HCT116 (cell line): ENCODE results near the gene DGKB. TPM values are rescaled to one million over a fixed set of nuclear protein-coding genes. Genes with fewer than 3 reads are reported as not detected.

Source experiments
- ATAC-seq: fragments of 200-7000 bp; cut with Tn5 transposase; 2 replicates; pipeline ENCODE4 v1.9.1; 2020; ENCODE audit warnings: mild to moderate bottlenecking, moderate library complexity
- BruUV-seq: library from RNA; stranded (reverse); fragments of 400-500 nt; replicated peaks from 2 replicates; lab custom pipeline; 2021; lab: Mats Ljungman, UMichigan
- CTCF ChIA-PET: fragments of 300-600 bp; sonication (Branson Sonifier 250); formaldehyde crosslinking; loops from one replicate; lab custom pipeline; 2021; ENCODE audit warnings: antibody characterized with exemption; lab: Charles Lee
- POLR2A ChIA-PET: fragments of 300-600, 350-600 bp; sonication (Branson Sonifier 250); formaldehyde crosslinking; loops from one replicate; lab custom pipeline; 2021; ENCODE audit warnings: antibody characterized with exemption; lab: Charles Lee
- RAD21 ChIA-PET, 2 experiments: fragments of 300-600 bp; sonication (Branson Sonifier 250); formaldehyde crosslinking; loops; one replicate each; lab custom pipeline; 2023; ENCODE audit warnings: low total read pairs in 2 of 2; ENCODE audit not compliant: uncharacterized antibody in 2 of 2, unreplicated experiment in 2 of 2, low non-redundant PET in 1 of 2; lab: Charles Lee
- DNase-seq: peaks from one replicate; pipeline ENCODE4 v3.0.0-alpha.2; 2010; ENCODE audit warnings: low read depth, low spot score
- H2AFZ ChIP-seq: fragments of 200-600 bp; shearing (Covaris generic), sonication (generic); 2 replicates; pipeline ENCODE4 v1.6.1; 2017; ENCODE audit warnings: low read depth, mixed run types, mixed read lengths, antibody characterized with exemption, low read length; ENCODE audit not compliant: poor library complexity, severe bottlenecking
- H3K27ac ChIP-seq: 2 replicates; pipeline ENCODE4 v1.5.1; 2012; ENCODE audit warnings: low read depth, low read length
- H3K27me3 ChIP-seq: fragments of 200-600 bp; sonication (generic); 2 replicates; pipeline ENCODE4 v1.6.1; 2016; ENCODE audit warnings: mixed run types, low read length, mixed read lengths; ENCODE audit not compliant: insufficient read depth
- H3K36me3 ChIP-seq, 2 experiments: fragments of 200-500 bp in 1 of 2; fragments of 200-600 bp in 1 of 2; sonication (Bioruptor generic) in 1 of 2; sonication (generic) in 1 of 2; 2 replicates each; pipeline versions ENCODE4 v1.5.1 to v1.6.1; 2014 to 2016; ENCODE audit warnings: low read length in 2 of 2, inconsistent platforms in 1 of 2, mixed read lengths in 1 of 2, mixed run types in 1 of 2; ENCODE audit not compliant: insufficient read depth in 2 of 2, control insufficient read depth in 1 of 2
- H3K4me1 ChIP-seq, 2 experiments: fragments of 200-600 bp in 1 of 2; sonication (generic) in 1 of 2; 2 replicates each; pipeline versions ENCODE4 v1.5.1 to v1.6.1; 2012 to 2017; ENCODE audit warnings: low read length in 2 of 2, inconsistent platforms in 1 of 2, mild to moderate bottlenecking in 1 of 2, mixed read lengths in 1 of 2, mixed run types in 1 of 2, moderate library complexity in 1 of 2; ENCODE audit not compliant: insufficient read depth in 2 of 2, control insufficient read depth in 1 of 2
- H3K4me2 ChIP-seq: fragments of 200-600 bp; sonication (generic); 2 replicates; pipeline ENCODE4 v1.6.1; 2017; ENCODE audit warnings: mixed run types, low read length, mixed read lengths
- H3K4me3 ChIP-seq, 2 experiments: fragments of 200-600 bp in 1 of 2; sonication (generic) in 1 of 2; replicated peaks in 1 of 2; 2 replicates each; pipeline ENCODE4 v1.5.1; 2011 to 2016; ENCODE audit warnings: low read length in 2 of 2, control low read depth in 1 of 2, low read depth in 1 of 2, mild to moderate bottlenecking in 1 of 2, mixed read lengths in 1 of 2, mixed run types in 1 of 2
- H3K79me2 ChIP-seq: fragments of 200-600 bp; sonication (generic); 2 replicates; pipeline ENCODE4 v1.6.1; 2017; ENCODE audit warnings: mild to moderate bottlenecking, mixed run types, low read length, moderate library complexity, mixed read lengths; ENCODE audit not compliant: insufficient read depth
- H3K9ac ChIP-seq: fragments of 200-600 bp; sonication (generic); 2 replicates; pipeline ENCODE4 v1.6.1; 2016; ENCODE audit warnings: low read length, mixed read lengths
- H3K9me2 ChIP-seq: fragments of 200-600 bp; sonication (generic), shearing (Covaris generic); 2 replicates; pipeline ENCODE4 v1.6.1; 2017; ENCODE audit warnings: mixed run types, mild to moderate bottlenecking, moderate library complexity; ENCODE audit not compliant: insufficient read depth
- H3K9me3 ChIP-seq, 2 experiments: fragments of 200-500 bp in 1 of 2; fragments of 200-600 bp in 1 of 2; sonication (Bioruptor generic) in 1 of 2; sonication (generic) in 1 of 2; 2 replicates each; pipeline ENCODE4 v1.6.1; 2014 to 2017; ENCODE audit warnings: low read length in 2 of 2, mixed read lengths in 2 of 2, inconsistent platforms in 1 of 2, low read depth in 1 of 2, mild to moderate bottlenecking in 1 of 2, mixed run types in 1 of 2, moderate library complexity in 1 of 2; ENCODE audit not compliant: control insufficient read depth in 1 of 2, insufficient read depth in 1 of 2
- H4K20me1 ChIP-seq: fragments of 200-600 bp; sonication (generic), shearing (Covaris generic); 2 replicates; pipeline ENCODE4 v1.6.1; 2017; ENCODE audit warnings: mixed run types, mild to moderate bottlenecking, moderate library complexity; ENCODE audit not compliant: insufficient read depth
- EGR1 ChIP-seq: IDR thresholded peaks from 2 replicates; pipeline ENCODE4 v1.6.1; 2012; ENCODE audit warnings: low read depth
- ELF1 ChIP-seq: IDR thresholded peaks from 2 replicates; pipeline ENCODE4 v1.6.1; 2012; ENCODE audit warnings: low read depth, borderline replicate concordance
- EZH2 ChIP-seq: fragments of 200-600 bp; sonication (generic); IDR thresholded peaks from 2 replicates; pipeline ENCODE4 v1.6.1; 2017; ENCODE audit warnings: antibody characterized with exemption, mixed run types
- EZH2phosphoT487 ChIP-seq: fragments of 200-600 bp; IDR thresholded peaks from 2 replicates; pipeline ENCODE4 v1.6.1; 2018; ENCODE audit warnings: antibody characterized with exemption, borderline replicate concordance
- JUND ChIP-seq: IDR thresholded peaks from 2 replicates; pipeline ENCODE4 v1.6.1; 2012
- POLR2A ChIP-seq: IDR thresholded peaks from 2 replicates; pipeline ENCODE4 v1.7.0; 2011; ENCODE audit warnings: borderline replicate concordance; ENCODE audit not compliant: insufficient read depth, insufficient read length; ENCODE audit errors: extremely low read depth
- POLR2AphosphoS5 ChIP-seq: IDR thresholded peaks from 2 replicates; pipeline ENCODE4 v1.6.1; 2011; ENCODE audit warnings: mild to moderate bottlenecking, low read depth, low read length, moderate library complexity
- SIN3A ChIP-seq: IDR thresholded peaks from 2 replicates; pipeline ENCODE4 v1.6.1; 2012; ENCODE audit warnings: low read depth
- SP1 ChIP-seq: IDR thresholded peaks from 2 replicates; pipeline ENCODE4 v1.6.1; 2012; ENCODE audit warnings: low read depth
- SRF ChIP-seq: IDR thresholded peaks from 2 replicates; pipeline ENCODE4 v1.6.1; 2012; ENCODE audit warnings: low read depth
- TCF7L2 ChIP-seq: IDR thresholded peaks from 2 replicates; pipeline ENCODE4 v1.7.0; 2011; ENCODE audit warnings: borderline replicate concordance, inconsistent platforms; ENCODE audit not compliant: insufficient read depth, insufficient read length; ENCODE audit errors: extremely low read depth
- YY1 ChIP-seq: IDR thresholded peaks from 2 replicates; pipeline ENCODE4 v1.6.1; 2011; ENCODE audit warnings: low read length, low read depth, moderate library complexity, mild to moderate bottlenecking; ENCODE audit not compliant: insufficient replicate concordance; ENCODE audit errors: extremely low read depth
- ZNF274 ChIP-seq: fragments of 200-500 bp; sonication (Bioruptor generic); IDR thresholded peaks from 2 replicates; pipeline ENCODE4 v1.6.1; 2014; ENCODE audit warnings: mild to moderate bottlenecking, low read depth, low read length, inconsistent platforms
- intact Hi-C: fragments of 100-400 bp; cut with micrococcal nuclease; formaldehyde crosslinking; loops from 2 replicates; pipeline ENCODE4 v1.10.0; 2022
- total RNA-seq: library from RNA; stranded (reverse); gene quantifications from one replicate; pipeline ENCODE4 v1.2.1, GENCODE V29; 2021; ENCODE audit not compliant: unreplicated experiment
- TF ChIP-seq, protein P1 (sequence below): IDR thresholded peaks from 2 replicates; pipeline ENCODE4 v1.6.1; 2012
- TF ChIP-seq, protein P2 (sequence below): IDR thresholded peaks from 2 replicates; pipeline ENCODE4 v1.6.1; 2012
- TF ChIP-seq, protein P3 (sequence below), 3 experiments: fragments of 200-600 bp in 1 of 3; sonication (generic) in 1 of 3; IDR thresholded peaks in 2 of 3; conservative IDR thresholded peaks in 1 of 3; 2 replicates each; pipeline ENCODE4 v1.5.1; 2012 to 2017; ENCODE audit warnings: low read depth in 2 of 3, low read length in 2 of 3, antibody characterized with exemption in 1 of 3, borderline replicate concordance in 1 of 3, control low read depth in 1 of 3, mild to moderate bottlenecking in 1 of 3, mixed read lengths in 1 of 3, mixed run types in 1 of 3, moderate library complexity in 1 of 3; ENCODE audit not compliant: insufficient read depth in 1 of 3

Gene DGKB
- total RNA-seq, 1 experiment from 2014 or later, result 0.05 TPM

DNA sequence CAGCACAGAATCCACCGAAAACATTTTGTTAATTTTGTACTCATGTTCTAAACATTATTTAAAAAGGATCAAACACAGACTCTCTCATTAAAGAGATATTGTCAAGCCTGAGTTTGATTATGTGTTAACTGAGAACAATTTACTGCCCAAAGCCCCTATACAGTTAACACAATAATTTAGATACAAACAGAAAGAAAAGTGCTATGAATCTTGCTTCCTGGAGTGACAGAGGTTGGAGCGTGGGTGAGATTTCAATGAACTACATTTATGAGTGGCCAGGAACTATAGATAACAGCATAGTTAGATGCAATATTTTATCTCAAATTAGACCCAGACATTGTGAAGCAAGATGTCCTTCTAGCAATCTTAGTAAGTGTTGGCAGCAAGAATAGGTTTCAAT, 464.2 kb downstream of the DGKB start:
- H3K9me3 ChIP-seq, result no peaks in the 10 kb centered on the region
- no peak for DNase-seq
- no peaks in the 10 kb centered on the region for H3K79me2 ChIP-seq
- TF ChIP-seq EZH2phosphoT487, result no peak
- TF ChIP-seq YY1, result no peak
- no peak for TF ChIP-seq SIN3A
- TF ChIP-seq SP1, result no peak
- TF ChIP-seq SRF, result no peak
- TF ChIP-seq EGR1, result no peak
- TF ChIP-seq, protein P1, sequence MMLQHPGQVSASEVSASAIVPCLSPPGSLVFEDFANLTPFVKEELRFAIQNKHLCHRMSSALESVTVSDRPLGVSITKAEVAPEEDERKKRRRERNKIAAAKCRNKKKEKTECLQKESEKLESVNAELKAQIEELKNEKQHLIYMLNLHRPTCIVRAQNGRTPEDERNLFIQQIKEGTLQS, result no peak
- TF ChIP-seq TCF7L2, result no peak
- TF ChIP-seq, all 23 proteins: peak for 0
- Histone ChIP-seq H3K9ac (no peak overlapping the region), H4K20me1 (no peaks in the 10 kb centered on the region), H3K9me2 (0 out of 2 replicates have a peak, but pooled peaks cover 3% of the 10 kb centered on the region), H3K4me1 (no peaks in the 10 kb centered on the region), H2AFZ (no peak overlapping the region), H3K36me3 (no peaks in the 10 kb centered on the region), H3K27me3 (no peaks in the 10 kb centered on the region), H3K4me2 (no peak overlapping the region), H3K4me3 (no peak overlapping the region), H3K27ac (no peak overlapping the region)
- CTCF ChIA-PET, result no interaction called here
- no TSS peak for BruUV-seq
- intact Hi-C loops, result no loop called here
- RAD21 ChIA-PET, result no interaction called here
- POLR2A ChIA-PET, result no interaction called here
- no peak for ATAC-seq

- H3K79me2 ChIP-seq, result no peaks in the 10 kb centered on the region
- POLR2A ChIA-PET, result no interaction called here
- no peak overlapping the region for H2AFZ ChIP-seq
- RAD21 ChIA-PET, result no interaction called here
- H3K36me3 ChIP-seq, result no peaks in the 10 kb centered on the region
- CTCF ChIA-PET, result no interaction called here
- ATAC-seq (no peak), DNase-seq (no peak)
- no peak overlapping the region for H3K27ac ChIP-seq
- H3K9ac ChIP-seq, result no peak overlapping the region
- no TSS peak for BruUV-seq
- H4K20me1 ChIP-seq, result no peaks in the 10 kb centered on the region
- no peak overlapping the region for H3K4me2 ChIP-seq
- H3K9me2 ChIP-seq, result 0 out of 2 replicates have a peak, but pooled peaks cover 3% of the 10 kb centered on the region
- H3K4me3 ChIP-seq, result no peak overlapping the region
- intact Hi-C loops, result no loop called here
- no peaks in the 10 kb centered on the region for H3K9me3 ChIP-seq
- H3K4me1 ChIP-seq, result no peaks in the 10 kb centered on the region
- H3K27me3 ChIP-seq, result no peaks in the 10 kb centered on the region
- TF ChIP-seq JUND (no peak), EGR1 (no peak), EZH2 (no peak), ELF1 (no peak), POLR2A (no peak), SRF (no peak), SIN3A (no peak), ZNF274 (no peak), POLR2AphosphoS5 (no peak)
- TF ChIP-seq, protein P1, result no peak
- TF ChIP-seq, protein P2, sequence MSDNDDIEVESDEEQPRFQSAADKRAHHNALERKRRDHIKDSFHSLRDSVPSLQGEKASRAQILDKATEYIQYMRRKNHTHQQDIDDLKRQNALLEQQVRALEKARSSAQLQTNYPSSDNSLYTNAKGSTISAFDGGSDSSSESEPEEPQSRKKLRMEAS, result no peak
- TF ChIP-seq, protein P3, sequence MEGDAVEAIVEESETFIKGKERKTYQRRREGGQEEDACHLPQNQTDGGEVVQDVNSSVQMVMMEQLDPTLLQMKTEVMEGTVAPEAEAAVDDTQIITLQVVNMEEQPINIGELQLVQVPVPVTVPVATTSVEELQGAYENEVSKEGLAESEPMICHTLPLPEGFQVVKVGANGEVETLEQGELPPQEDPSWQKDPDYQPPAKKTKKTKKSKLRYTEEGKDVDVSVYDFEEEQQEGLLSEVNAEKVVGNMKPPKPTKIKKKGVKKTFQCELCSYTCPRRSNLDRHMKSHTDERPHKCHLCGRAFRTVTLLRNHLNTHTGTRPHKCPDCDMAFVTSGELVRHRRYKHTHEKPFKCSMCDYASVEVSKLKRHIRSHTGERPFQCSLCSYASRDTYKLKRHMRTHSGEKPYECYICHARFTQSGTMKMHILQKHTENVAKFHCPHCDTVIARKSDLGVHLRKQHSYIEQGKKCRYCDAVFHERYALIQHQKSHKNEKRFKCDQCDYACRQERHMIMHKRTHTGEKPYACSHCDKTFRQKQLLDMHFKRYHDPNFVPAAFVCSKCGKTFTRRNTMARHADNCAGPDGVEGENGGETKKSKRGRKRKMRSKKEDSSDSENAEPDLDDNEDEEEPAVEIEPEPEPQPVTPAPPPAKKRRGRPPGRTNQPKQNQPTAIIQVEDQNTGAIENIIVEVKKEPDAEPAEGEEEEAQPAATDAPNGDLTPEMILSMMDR (IDR thresholded peaks at IDR 0.05 in 2 of 3, conservative IDR thresholded peaks at IDR 0.05 in 1 of 3; ENCODE audit: borderline replicate concordance in 1 of 3, insufficient read depth in 1 of 3, low read depth in 2 of 3, low read length in 2 of 3), result no peak
Observed at GRCh38 chr7:14436878-14437277, 465.7 kb downstream of the DGKB start.
